ENCODE measurements around the gene UBE2E2.

UBE2E2 gene

DNA sequence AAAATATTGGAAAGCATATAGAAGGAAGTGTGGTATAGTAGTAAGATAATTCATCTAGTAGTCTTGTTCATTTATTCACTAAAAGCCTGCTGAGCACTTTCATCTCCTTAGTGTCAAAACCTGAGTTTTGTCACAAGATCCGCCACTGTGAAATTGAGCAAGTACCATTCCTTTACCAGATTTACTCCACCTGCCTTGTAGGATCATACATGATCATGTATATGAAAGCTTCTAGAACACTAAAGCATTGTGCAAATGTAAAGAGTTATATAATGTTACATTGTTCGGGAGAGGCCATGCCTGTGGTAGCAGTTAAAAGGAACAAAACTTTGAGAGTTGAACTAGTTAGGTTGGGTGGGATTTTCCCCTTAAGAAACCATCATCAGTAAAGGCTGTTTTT is 35.0 kb downstream of the UBE2E2 start:
- H3K27ac ChIP-seq: no peak overlapping the region
- H3K27me3 ChIP-seq: no peaks in the 10 kb centered on the region
- H3K36me3 ChIP-seq: no peaks in the 10 kb centered on the region
- H3K4me3 ChIP-seq: no peak overlapping the region
- no peak for TF ChIP-seq Cebpa-rat (IDR thresholded peaks at IDR 0.05)
- H4K20me1 ChIP-seq: peaks cover 18% of the 10 kb centered on the region; the same call in 1 of the 2 replicates
- no peaks in the 10 kb centered on the region for H3K9me3 ChIP-seq
- no peak overlapping the region for H3K9ac ChIP-seq
- H3K4me1 ChIP-seq: peaks cover 9% of the 10 kb centered on the region
- no peak overlapping the region for H3K4me2 ChIP-seq

DNA sequence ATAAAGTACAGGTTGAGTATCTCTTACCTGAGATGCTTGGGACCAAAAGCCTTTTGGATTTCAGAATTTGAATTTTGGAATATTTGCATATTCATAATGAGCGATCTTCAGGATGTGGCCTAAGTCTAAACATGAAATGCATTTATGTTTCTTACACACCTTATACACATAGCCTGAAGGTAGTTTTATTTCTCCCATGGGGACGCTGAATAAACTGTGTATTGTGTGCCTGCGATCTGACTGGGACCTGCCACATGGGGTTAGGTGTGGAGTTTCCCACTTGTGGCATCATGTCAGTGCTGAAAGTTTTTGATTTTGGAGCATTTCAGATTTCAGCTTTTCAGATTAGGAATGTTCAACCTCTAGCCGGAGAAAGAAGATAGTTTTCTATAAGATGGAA is 35.5 kb downstream of the UBE2E2 start:
- H3K36me3 ChIP-seq: no peaks in the 10 kb centered on the region
- H3K9ac ChIP-seq: no peak overlapping the region
- H3K4me2 ChIP-seq: no peak overlapping the region
- no peak overlapping the region for H3K4me3 ChIP-seq
- TF ChIP-seq Cebpa-rat (IDR thresholded peaks at IDR 0.05): no peak
- H3K27me3 ChIP-seq: no peaks in the 10 kb centered on the region
- peaks cover 18% of the 10 kb centered on the region; the same call in 1 of the 2 replicates for H4K20me1 ChIP-seq
- peaks cover 9% of the 10 kb centered on the region for H3K4me1 ChIP-seq
- no peaks in the 10 kb centered on the region for H3K9me3 ChIP-seq
- no peak overlapping the region for H3K27ac ChIP-seq

DNA sequence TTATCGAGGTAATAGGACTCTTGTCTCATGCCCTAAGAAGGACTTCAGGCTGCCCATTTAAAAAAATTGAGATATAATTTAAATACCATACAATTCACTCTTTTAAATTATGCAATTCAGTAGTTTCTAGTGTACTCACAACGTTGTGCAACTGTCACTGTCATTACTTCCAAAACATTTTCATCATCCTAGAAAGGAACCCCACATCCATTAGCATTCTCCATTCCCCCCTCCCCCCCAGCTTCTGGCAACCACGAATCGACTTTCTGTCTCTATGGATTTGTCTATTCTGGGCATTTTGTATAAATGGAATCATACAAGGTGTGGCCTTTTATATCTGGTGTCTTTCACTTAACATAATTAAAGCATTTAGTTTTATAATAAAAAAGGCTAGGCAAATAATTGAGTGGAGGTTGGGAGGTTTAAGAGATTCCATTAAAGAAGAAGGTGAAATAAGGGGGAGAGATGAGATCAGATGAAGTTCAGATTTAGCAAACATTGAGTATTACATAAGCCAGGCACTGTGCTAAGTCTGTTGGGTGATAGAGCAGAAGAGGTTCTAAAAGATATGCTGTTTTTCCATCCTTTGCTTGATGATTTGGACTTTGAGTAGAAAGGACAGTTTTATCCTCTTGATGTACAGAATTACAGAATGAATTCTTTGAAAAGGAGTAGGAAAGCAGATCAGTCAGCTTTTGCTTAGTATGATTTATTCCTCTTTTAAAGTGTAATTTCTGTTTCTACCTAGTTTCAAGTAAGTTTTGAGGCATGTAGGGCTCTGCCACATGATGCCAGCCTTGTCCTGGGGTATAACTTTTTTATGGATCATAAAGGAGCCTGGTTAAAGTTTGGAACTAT is 36.3 kb downstream of the UBE2E2 start:
- Histone ChIP-seq H4K20me1 (peaks cover 18% of the 10 kb centered on the region; the same call in 1 of the 2 replicates), H3K4me3 (no peak overlapping the region), H3K4me1 (peaks cover 9% of the 10 kb centered on the region), H3K9ac (no peak overlapping the region), H3K27me3 (no peaks in the 10 kb centered on the region), H3K9me3 (no peaks in the 10 kb centered on the region), H3K27ac (no peak overlapping the region), H3K4me2 (no peak overlapping the region), H3K36me3 (no peaks in the 10 kb centered on the region)
- no peak for TF ChIP-seq Cebpa-rat (IDR thresholded peaks at IDR 0.05)

DNA sequence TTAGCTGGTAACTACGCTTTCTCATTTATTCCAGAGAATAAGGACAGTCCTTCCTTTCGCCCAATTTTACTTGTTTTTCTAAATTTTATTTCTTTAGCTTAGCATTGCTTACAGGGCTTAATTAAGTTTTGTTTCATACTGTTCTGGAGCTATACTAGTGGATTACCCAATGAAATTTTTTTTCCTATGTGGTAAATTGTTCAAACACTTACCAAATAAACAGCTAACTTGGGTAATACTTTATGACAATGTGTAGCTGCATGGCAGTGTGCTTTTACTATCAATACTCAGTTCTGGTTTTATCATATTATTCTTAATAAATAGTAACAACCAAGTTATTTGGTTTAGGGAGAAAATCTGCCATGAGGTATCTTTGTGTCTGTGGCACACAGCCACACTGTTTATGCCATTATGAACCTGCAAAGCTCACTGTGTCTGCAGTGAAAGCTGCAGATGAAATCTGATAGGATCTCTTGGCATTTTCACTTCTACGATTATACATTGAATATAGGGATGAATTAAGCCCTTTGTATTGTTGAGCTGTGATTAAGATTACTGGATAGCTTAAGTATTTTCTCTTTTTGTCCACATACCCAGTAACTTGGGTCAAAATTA is 37.2 kb downstream of the UBE2E2 start:
- Histone ChIP-seq H3K4me3 (no peak overlapping the region), H3K36me3 (no peaks in the 10 kb centered on the region), H3K4me2 (no peak overlapping the region), H3K9me3 (no peaks in the 10 kb centered on the region), H3K27ac (no peak overlapping the region), H3K27me3 (no peaks in the 10 kb centered on the region), H3K9ac (no peak overlapping the region), H4K20me1 (peaks cover 18% of the 10 kb centered on the region; the same call in 1 of the 2 replicates), H3K4me1 (peaks cover 9% of the 10 kb centered on the region)
- no peak for TF ChIP-seq Cebpa-rat (IDR thresholded peaks at IDR 0.05)

DNA sequence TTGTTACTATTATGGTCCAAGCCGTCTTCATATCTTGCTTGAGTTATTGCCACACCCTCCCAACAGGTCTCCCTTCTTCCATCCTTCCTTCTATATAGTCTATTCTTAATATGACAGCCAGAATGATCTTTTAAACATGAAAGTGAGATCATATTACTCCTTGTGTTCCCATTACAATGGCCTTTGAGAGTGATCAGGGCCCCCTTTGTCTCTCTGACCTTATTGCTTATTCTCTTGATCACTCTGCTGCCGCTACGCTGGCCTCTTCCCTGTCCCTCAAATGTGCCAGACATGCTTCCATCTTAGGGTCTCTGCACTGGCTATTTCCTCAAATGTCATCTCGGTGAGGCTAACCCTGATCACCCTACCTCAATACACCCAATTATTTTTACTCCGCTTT is 38.1 kb downstream of the UBE2E2 start:
- H3K4me2 ChIP-seq: no peak overlapping the region
- H3K4me1 ChIP-seq: peaks cover 8% of the 10 kb centered on the region
- no peak overlapping the region for H3K4me3 ChIP-seq
- TF ChIP-seq Cebpa-rat (IDR thresholded peaks at IDR 0.05): no peak
- H3K9ac ChIP-seq: no peak overlapping the region
- H3K27me3 ChIP-seq: no peaks in the 10 kb centered on the region
- peaks cover 18% of the 10 kb centered on the region; the same call in 1 of the 2 replicates for H4K20me1 ChIP-seq
- peaks cover 4% of the 10 kb centered on the region; the same call in 1 of the 2 replicates for H3K9me3 ChIP-seq
- H3K36me3 ChIP-seq: no peaks in the 10 kb centered on the region
- no peak overlapping the region for H3K27ac ChIP-seq

DNA sequence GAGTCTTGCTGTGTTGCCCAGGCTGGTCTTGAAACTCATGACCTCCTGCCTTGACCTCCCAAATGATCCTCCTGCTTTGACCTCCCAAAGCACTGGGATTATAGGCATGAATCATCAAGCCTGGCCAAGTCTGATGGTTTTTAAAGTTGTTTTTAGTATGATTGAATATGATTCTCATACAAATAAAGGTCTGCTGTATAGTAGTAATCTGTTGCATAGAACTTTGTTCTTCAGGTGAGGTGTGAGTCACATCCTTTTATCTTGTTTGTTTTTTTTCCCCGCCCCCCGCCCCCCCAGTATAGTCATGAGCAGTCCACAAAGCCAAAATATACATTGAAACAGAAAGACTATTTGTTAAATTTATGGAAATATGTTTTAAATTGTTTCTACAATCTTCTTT is 39.0 kb downstream of the UBE2E2 start:
- Histone ChIP-seq H3K27ac (no peak overlapping the region), H3K4me3 (no peak overlapping the region), H4K20me1 (peaks cover 18% of the 10 kb centered on the region; the same call in 1 of the 2 replicates), H3K27me3 (no peaks in the 10 kb centered on the region), H3K4me1 (no peaks in the 10 kb centered on the region; the same call in 1 of the 2 replicates), H3K36me3 (no peaks in the 10 kb centered on the region), H3K9ac (no peak overlapping the region), H3K9me3 (peaks cover 4% of the 10 kb centered on the region; the same call in 1 of the 2 replicates), H3K4me2 (no peak overlapping the region)
- no peak for TF ChIP-seq Cebpa-rat (IDR thresholded peaks at IDR 0.05)

DNA sequence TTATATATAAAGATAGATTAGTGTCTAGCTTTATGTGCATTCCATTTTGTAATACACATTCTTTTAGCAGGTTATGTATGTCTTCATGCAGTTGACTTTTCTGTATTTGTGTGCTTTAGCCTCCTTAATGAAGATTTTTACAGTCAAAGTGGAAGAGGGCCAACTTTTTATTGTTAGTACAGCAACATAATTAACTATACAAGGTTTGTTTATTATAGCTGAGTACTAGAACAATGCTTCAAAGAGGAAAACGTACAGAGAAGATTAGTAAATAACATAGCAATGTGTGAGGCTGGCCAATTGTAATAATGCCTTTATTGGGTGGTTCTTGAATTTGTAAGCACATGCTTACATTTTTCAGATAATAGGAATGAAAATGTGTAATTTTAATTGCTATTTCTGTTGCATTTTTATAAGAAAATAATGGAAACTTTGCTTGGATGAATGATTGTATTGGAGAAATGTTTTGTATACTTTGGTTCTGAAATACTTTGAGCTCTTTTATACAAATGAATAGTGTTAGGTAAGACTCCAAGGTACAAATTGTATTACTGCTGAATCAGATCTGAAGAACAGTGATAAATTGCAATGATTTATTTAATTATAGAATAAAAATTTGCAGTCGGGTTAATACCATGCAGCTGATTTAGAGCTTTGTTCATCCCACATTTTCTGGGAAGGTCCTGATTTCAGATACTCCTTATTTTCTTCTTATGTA is 41.4 kb downstream of the UBE2E2 start:
- Histone ChIP-seq H3K9me3 (peaks cover 4% of the 10 kb centered on the region; the same call in 1 of the 2 replicates), H3K27ac (no peak overlapping the region), H3K27me3 (no peaks in the 10 kb centered on the region), H3K36me3 (no peaks in the 10 kb centered on the region), H4K20me1 (peaks cover 10% of the 10 kb centered on the region; the same call in 1 of the 2 replicates), H3K9ac (no peak overlapping the region), H3K4me3 (no peak overlapping the region), H3K4me1 (no peaks in the 10 kb centered on the region), H3K4me2 (no peak overlapping the region)
- TF ChIP-seq Cebpa-rat (IDR thresholded peaks at IDR 0.05): no peak

DNA sequence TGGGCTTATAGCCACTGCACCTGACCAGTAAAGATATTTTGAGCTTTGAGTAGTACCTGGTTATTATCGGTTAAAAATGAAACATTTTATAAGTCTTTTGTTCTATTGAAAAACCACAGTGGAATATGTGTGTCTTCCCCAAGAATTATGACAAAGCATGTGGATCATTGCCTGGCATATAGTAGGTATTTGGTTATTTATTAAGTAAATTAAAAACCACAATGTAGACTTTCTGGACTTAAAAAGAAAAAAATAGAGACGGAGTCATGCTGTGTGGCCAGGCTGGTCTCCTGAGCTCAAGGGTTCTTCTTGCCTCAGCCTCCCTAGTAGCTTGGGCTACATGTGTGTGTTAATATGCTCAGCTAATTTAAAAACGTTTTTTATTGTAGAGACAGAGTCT is 43.5 kb downstream of the UBE2E2 start:
- Histone ChIP-seq H3K4me3 (no peak overlapping the region), H3K9ac (no peak overlapping the region), H4K20me1 (peaks cover 4% of the 10 kb centered on the region; the same call in 1 of the 2 replicates), H3K36me3 (no peaks in the 10 kb centered on the region), H3K4me1 (no peaks in the 10 kb centered on the region), H3K27ac (no peak overlapping the region), H3K4me2 (no peak overlapping the region), H3K9me3 (peaks cover 4% of the 10 kb centered on the region; the same call in 1 of the 2 replicates), H3K27me3 (no peaks in the 10 kb centered on the region)
- no peak for TF ChIP-seq Cebpa-rat (IDR thresholded peaks at IDR 0.05)

DNA sequence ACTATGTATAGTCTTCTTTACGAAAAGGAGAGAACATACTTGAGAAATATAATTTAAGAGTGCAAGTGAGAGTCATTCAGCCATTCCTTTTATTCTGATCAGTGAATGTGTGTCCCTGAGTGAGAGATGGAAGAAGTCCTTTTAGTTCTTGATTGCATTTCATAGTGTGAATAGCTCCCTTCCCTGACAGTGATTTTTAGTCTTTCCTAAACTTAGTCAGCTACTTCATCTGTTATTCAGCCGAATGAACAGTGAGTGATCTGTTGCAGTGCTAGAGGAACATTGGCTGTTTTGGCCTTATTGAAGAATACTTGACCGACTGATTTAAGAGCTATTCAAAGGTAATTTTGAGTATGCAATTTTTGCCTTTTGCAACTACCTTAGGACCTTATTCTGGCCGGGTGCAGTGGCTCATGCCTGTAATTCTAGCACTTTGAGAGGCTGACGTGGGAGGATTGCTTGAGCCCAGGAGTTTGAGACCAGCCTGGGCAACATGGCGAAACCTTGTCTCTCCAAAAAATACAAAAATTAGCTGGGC is 45.5 kb downstream of the UBE2E2 start:
- H3K27ac ChIP-seq: no peak overlapping the region

More for the DNA sequence above, 45.5 kb downstream of the UBE2E2 start:
- Histone ChIP-seq H3K9me3 (peaks cover 4% of the 10 kb centered on the region; the same call in 1 of the 2 replicates), H3K9ac (no peak overlapping the region), H3K4me1 (no peaks in the 10 kb centered on the region), H3K4me2 (no peak overlapping the region), H3K36me3 (no peaks in the 10 kb centered on the region), H3K27me3 (no peaks in the 10 kb centered on the region), H4K20me1 (no peaks in the 10 kb centered on the region), H3K4me3 (no peak overlapping the region)
- TF ChIP-seq Cebpa-rat (IDR thresholded peaks at IDR 0.05): no peak

All from BLaER1 (cell line).